GM23338 (cell line): ENCODE data around the gene RNLS.

Experiments
- CREB1 ChIP-seq: fragments of 250-450 bp; sonication (Bioruptor Pico); IDR thresholded peaks from 2 replicates; pipeline ENCODE4 v1.5.0; 2020; ENCODE audit warnings: low read depth, mild to moderate bottlenecking, moderate library complexity
- EZH2 ChIP-seq: fragments of 200-600 bp; sonication (generic); IDR thresholded peaks from one replicate; pipeline ENCODE4 v1.8.0; 2017; ENCODE audit warnings: antibody characterized with exemption, mild to moderate bottlenecking, low read depth; ENCODE audit not compliant: unreplicated experiment
- EZH2phosphoT487 ChIP-seq: fragments of 200-600 bp; sonication (generic); IDR thresholded peaks from one replicate; pipeline ENCODE4 v1.8.1; 2018; ENCODE audit warnings: antibody characterized with exemption; ENCODE audit not compliant: unreplicated experiment
- JUNB ChIP-seq: IDR thresholded peaks from one replicate; pipeline ENCODE4 v1.6.1; 2016; ENCODE audit warnings: antibody characterized with exemption; ENCODE audit not compliant: unreplicated experiment
- NANOG ChIP-seq: IDR thresholded peaks from 2 replicates; pipeline ENCODE4 v1.6.1; 2016; ENCODE audit warnings: antibody characterized with exemption, borderline replicate concordance
- POLR2AphosphoS5 ChIP-seq: IDR thresholded peaks from 2 replicates; pipeline ENCODE4 v1.6.1; 2016; ENCODE audit warnings: antibody characterized with exemption, low read depth
- STAT1 ChIP-seq: IDR thresholded peaks from one replicate; pipeline ENCODE4 v1.6.1; 2016; ENCODE audit warnings: antibody characterized with exemption; ENCODE audit not compliant: unreplicated experiment
- ZNF331 ChIP-seq: fragments of 250-450 bp; sonication (Bioruptor Pico); IDR thresholded peaks from 2 replicates; pipeline ENCODE4 v1.5.0; 2020; ENCODE audit warnings: low read depth, mild to moderate bottlenecking, moderate library complexity
- TF ChIP-seq, protein P1 (sequence below): IDR thresholded peaks from 2 replicates; pipeline ENCODE4 v1.6.1; 2016; ENCODE audit warnings: antibody characterized with exemption
- TF ChIP-seq, protein P2 (sequence below), 2 experiments: fragments of 200-600 bp in 1 of 2; sonication (generic) in 1 of 2; conservative IDR thresholded peaks; 2 replicates each; pipeline versions ENCODE4 v1.5.1 to v1.6.1; 2016 to 2017; ENCODE audit warnings: antibody characterized with exemption in 2 of 2, low read depth in 2 of 2, mild to moderate bottlenecking in 2 of 2, moderate library complexity in 1 of 2
- TF ChIP-seq, protein P3 (sequence below): IDR thresholded peaks from one replicate; pipeline ENCODE4 v1.6.1; 2018; ENCODE audit warnings: antibody characterized with exemption; ENCODE audit not compliant: unreplicated experiment

DNA sequence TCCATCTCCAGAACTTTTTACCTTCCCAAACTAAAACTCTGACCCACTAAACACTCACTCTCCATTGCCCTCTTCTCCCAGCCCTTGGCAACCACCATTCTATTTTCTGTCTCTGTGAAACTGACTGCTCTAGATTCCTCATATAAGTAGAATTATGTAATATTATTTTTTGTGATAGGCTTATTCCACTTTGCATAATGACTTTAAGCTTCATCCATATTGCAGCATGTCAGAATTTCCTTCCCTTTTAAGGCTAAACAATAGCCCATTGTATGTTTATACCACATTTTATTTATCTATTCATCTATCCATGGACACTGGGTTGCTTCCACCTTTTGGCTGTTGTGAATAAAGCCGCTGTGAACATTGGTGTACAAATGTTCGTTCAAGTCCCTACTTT is 308.8 kb downstream of the RNLS start:
- TF ChIP-seq, protein P1, sequence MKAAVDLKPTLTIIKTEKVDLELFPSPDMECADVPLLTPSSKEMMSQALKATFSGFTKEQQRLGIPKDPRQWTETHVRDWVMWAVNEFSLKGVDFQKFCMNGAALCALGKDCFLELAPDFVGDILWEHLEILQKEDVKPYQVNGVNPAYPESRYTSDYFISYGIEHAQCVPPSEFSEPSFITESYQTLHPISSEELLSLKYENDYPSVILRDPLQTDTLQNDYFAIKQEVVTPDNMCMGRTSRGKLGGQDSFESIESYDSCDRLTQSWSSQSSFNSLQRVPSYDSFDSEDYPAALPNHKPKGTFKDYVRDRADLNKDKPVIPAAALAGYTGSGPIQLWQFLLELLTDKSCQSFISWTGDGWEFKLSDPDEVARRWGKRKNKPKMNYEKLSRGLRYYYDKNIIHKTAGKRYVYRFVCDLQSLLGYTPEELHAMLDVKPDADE: no peak
- TF ChIP-seq, protein P2, sequence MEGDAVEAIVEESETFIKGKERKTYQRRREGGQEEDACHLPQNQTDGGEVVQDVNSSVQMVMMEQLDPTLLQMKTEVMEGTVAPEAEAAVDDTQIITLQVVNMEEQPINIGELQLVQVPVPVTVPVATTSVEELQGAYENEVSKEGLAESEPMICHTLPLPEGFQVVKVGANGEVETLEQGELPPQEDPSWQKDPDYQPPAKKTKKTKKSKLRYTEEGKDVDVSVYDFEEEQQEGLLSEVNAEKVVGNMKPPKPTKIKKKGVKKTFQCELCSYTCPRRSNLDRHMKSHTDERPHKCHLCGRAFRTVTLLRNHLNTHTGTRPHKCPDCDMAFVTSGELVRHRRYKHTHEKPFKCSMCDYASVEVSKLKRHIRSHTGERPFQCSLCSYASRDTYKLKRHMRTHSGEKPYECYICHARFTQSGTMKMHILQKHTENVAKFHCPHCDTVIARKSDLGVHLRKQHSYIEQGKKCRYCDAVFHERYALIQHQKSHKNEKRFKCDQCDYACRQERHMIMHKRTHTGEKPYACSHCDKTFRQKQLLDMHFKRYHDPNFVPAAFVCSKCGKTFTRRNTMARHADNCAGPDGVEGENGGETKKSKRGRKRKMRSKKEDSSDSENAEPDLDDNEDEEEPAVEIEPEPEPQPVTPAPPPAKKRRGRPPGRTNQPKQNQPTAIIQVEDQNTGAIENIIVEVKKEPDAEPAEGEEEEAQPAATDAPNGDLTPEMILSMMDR (conservative IDR thresholded peaks at IDR 0.05; ENCODE audit: low read depth in 2 of 2): no peak
- TF ChIP-seq STAT1 (no peak), EZH2phosphoT487 (no peak), EZH2 (no peak), CREB1 (CRISPR knock-in tag) (no peak), POLR2AphosphoS5 (no peak), NANOG (no peak), ZNF331 (CRISPR knock-in tag) (no peak), JUNB (no peak)
- TF ChIP-seq, protein P3, sequence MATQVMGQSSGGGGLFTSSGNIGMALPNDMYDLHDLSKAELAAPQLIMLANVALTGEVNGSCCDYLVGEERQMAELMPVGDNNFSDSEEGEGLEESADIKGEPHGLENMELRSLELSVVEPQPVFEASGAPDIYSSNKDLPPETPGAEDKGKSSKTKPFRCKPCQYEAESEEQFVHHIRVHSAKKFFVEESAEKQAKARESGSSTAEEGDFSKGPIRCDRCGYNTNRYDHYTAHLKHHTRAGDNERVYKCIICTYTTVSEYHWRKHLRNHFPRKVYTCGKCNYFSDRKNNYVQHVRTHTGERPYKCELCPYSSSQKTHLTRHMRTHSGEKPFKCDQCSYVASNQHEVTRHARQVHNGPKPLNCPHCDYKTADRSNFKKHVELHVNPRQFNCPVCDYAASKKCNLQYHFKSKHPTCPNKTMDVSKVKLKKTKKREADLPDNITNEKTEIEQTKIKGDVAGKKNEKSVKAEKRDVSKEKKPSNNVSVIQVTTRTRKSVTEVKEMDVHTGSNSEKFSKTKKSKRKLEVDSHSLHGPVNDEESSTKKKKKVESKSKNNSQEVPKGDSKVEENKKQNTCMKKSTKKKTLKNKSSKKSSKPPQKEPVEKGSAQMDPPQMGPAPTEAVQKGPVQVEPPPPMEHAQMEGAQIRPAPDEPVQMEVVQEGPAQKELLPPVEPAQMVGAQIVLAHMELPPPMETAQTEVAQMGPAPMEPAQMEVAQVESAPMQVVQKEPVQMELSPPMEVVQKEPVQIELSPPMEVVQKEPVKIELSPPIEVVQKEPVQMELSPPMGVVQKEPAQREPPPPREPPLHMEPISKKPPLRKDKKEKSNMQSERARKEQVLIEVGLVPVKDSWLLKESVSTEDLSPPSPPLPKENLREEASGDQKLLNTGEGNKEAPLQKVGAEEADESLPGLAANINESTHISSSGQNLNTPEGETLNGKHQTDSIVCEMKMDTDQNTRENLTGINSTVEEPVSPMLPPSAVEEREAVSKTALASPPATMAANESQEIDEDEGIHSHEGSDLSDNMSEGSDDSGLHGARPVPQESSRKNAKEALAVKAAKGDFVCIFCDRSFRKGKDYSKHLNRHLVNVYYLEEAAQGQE: no peak
